GM19438 (cell line): ENCODE results near the gene KLHL22.
"Not testable (repeated sequence)": the region's sequence is repeated elsewhere in the genome, so short reads cannot be mapped to it uniquely, and the experiment has no call there.

Experiments used
- ATAC-seq: cut with Tn5 transposase; IDR thresholded peaks from one replicate; pipeline ENCODE4 v1.9.1; 2021; ENCODE audit warnings: low read depth; ENCODE audit not compliant: unreplicated experiment

Gene KLHL22, protein sequence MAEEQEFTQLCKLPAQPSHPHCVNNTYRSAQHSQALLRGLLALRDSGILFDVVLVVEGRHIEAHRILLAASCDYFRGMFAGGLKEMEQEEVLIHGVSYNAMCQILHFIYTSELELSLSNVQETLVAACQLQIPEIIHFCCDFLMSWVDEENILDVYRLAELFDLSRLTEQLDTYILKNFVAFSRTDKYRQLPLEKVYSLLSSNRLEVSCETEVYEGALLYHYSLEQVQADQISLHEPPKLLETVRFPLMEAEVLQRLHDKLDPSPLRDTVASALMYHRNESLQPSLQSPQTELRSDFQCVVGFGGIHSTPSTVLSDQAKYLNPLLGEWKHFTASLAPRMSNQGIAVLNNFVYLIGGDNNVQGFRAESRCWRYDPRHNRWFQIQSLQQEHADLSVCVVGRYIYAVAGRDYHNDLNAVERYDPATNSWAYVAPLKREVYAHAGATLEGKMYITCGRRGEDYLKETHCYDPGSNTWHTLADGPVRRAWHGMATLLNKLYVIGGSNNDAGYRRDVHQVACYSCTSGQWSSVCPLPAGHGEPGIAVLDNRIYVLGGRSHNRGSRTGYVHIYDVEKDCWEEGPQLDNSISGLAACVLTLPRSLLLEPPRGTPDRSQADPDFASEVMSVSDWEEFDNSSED

GRCh38 chr22:20494978-20495860, at the start of gene KLHL22:
Gene KLHL22, minus strand, starts transcription at chr22:20495795. Its CDS starts 6,584 bp downstream, at chr22:20489211.
- ATAC-seq = peak; percentile 39

DNA sequence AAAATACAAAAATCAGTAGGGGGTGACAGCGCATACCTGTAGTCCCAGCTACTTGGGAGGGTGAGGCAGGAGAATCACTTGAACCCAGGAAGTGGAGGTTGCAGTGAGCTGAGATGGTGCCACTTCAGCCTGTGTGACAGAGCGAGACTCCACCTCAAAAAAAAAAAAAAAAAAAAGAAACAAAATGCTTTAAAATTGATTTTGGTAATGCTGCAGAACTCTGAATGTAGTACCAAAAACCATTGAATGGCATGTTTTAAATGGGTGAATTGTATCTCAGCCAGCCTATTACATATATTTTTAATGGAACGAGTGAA, 49.7 kb upstream of the KLHL22 start:
- not testable (repeated sequence) for ATAC-seq

DNA sequence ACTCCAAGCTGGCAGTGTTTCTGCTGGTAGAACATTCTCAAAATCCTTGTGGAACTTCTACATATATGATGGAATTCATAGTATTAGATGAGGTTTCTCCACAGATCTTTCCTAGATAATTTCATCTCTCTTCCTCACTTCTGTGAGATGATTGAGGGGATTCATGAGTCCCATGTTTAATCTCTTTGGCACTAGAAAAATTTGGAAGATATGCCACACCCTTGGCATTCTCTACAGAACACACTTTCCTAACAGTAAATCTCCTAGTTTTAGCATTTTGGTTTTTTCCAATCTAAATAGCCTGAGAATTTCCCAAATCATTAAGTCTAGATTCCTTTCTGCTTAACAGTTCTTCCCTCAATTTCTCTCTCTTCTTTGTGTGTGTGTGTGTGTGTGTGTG, 47.1 kb upstream of the KLHL22 start:
- ATAC-seq = no peak

DNA sequence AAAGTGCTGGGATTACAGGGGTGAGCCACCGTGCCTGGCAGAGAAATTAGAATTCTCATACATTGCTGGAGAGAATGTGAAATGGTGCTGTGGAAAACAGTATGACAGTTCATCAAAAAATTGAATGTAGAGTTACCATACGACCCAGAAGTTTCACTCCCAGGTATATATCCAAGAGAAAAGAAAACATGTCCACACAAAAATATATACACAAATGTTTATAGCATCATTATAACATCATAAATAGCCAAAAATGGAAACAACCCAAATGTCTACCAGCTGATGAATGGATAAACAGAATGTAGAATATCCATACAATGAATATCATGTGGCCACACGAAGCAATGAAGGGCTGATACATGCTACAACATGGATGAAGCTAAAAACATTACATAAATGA, 46.5 kb upstream of the KLHL22 start:
- no peak for ATAC-seq

- not testable (repeated sequence) for ATAC-seq
Observed at GRCh38 chr22:20538875-20539274, 43.3 kb upstream of the KLHL22 start.

- ATAC-seq = no peak
Observed at GRCh38 chr22:20537983-20538382, 42.4 kb upstream of the KLHL22 start.

GRCh38 chr22:20537325-20537756, 41.7 kb upstream of the KLHL22 start:
- no peak for ATAC-seq

DNA sequence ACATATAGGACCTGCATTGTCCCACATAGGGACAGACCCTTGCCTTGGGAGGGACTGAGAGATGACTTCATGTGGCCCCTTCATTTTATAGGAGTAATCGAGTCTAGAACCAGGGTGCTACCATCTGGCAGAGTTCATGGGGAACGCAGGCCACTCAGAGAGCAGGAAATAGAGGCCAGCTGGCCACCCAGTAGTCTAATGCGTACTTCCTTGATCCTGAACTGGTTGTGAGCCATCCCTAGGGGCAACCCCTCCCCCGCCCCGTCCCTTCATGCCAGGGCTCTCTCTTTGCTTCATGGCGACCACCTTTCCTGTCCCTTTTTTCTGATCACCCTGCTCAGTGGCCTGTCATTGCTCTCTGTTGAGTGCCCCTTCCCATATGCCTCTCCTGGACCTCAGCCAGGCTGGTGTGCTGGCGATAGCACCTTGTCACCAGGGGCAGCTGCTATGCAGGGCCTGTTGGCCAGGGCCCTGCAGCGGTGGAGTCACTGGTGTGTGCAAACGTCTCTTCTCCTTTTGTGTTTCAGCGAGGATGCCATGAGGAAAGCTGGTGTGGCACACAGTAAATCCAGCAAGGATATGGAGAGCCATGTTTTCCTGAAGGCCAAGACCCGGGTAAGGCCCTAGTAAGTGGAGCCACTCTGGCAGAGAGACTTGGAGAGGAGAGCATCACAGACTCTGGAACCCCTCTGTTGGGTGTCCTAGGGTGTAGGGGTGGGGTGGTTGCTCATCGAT, 41.2 kb upstream of the KLHL22 start:
- ATAC-seq = no peak

- ATAC-seq = no peak
Observed at GRCh38 chr22:20533879-20534265, 38.3 kb upstream of the KLHL22 start.

DNA sequence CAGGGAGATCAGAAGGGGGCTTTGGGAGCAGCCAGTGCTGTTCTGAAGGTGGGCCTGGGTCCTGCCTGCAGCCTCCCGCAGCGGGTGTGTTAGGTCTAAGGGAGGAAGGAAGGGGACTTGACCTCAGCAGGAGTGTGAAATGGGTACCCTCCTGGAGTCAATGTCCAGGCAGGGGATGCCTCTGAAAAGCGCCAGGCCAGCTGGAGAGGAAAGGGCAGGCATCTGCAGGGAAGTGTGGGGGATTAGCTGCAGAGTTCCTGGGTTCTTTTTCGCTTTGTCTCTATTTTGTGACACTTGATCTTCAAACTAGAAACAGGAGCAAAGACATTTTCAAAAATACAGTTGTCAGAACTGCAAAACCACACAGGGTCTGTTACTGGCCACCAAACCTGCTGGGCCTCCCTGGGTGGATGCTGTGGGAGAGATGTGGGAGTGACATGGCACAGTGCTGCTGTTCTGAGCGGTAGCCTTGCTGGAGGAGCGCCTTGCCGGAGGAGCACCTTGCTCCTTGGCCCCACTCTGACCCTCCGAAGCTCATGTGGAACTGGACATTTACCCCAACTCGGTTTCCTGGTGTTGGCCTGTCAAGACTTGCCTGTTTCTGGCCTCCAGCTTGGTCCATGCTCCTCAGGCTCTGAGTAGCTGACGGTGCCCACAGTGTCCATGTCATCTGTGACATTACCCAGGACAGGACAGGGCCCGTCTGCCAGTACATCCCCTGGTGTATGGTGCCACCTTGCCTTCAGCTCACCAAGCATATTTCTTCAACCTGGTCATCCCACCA, 37.7 kb upstream of the KLHL22 start:
- no peak for ATAC-seq

DNA sequence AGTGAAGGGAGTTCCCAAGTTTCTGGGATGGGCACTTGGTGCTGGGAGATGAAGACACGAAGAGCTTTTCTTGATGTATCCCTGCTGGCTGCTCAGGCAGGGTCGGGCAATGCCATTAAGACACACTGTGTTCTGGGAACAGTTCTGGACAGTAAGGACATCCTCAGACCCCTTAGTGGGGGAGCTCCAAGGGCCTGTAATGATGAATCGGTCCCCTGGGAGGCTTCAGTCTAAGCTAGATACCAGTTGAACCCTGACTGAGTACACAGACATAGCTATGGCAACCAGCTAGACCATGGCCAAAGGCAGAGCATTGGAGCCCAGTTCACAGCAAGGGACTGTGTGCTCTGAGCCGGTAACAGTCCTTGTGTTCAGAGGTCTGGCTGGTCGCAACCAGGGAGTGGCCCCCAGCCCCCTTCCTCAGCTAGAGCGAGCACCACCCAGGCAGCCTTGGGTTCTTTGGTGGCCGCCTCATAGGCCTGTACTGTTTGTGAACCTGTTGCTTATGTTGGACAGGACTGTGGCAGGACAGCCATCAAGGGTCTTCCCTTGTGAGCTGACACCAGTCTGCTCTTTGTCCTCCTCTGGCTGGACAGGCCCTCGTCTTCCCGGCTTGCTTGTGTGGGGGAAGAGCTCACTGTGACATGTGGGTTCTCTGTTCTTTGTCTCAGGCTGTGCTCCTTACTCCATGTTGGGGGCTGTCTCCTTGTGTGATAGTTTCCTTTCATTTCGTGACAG, 36.8 kb upstream of the KLHL22 start:
- no peak for ATAC-seq

DNA sequence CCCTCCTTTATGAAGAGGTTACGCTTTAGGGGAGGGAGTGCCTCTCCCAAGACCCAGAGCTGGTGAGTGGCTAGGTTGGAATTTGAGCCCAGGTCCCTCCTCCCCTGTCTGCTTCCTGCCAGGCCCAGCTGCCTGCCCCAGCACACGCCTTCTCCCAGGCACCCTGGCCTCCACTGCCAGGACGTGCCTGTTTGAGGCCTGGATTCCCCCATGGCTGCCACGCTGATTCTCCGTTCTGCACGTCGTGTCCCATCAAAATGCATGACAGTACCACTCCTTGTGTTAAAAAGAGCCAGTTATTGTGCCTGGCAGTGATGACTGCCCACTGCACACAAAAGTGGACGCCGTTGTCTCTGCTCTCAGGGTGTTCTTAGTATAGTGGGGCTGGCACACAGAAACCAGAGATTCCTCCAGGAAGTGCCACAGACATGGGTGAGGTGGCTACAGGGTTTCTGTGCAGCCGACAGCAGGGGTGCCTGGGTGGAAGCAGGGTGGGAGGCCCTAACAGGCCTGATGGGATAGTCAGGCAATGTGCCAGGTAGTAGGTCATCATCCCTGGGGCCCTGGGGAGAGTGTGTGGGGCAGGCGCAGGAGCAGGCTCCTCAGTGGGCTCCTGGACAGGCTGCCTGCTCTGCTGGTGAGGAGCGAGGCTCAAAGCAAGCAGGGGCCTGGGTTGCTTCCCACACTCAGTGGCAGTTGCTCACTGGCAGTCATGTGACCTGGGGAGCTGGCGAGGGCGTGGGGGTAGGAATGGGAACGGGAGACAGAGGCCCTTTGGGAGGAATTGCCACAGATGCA, 36.0 kb upstream of the KLHL22 start:
- no peak for ATAC-seq

DNA sequence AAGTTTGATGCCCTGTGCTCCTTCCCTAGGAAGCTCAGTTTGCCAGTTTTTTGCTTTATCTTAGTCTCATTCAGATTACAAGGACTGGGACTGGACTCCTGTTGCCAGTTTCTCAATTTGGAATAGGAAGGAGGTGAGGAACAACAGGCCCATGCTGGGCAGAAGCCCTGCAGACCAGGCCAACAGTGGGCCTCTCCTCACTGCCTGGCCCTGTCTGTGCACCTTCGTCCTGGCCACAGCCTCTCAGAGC, 35.5 kb upstream of the KLHL22 start:
- no peak for ATAC-seq

GRCh38 chr22:20530368-20531153, 35.0 kb upstream of the KLHL22 start:
- no peak for ATAC-seq

DNA sequence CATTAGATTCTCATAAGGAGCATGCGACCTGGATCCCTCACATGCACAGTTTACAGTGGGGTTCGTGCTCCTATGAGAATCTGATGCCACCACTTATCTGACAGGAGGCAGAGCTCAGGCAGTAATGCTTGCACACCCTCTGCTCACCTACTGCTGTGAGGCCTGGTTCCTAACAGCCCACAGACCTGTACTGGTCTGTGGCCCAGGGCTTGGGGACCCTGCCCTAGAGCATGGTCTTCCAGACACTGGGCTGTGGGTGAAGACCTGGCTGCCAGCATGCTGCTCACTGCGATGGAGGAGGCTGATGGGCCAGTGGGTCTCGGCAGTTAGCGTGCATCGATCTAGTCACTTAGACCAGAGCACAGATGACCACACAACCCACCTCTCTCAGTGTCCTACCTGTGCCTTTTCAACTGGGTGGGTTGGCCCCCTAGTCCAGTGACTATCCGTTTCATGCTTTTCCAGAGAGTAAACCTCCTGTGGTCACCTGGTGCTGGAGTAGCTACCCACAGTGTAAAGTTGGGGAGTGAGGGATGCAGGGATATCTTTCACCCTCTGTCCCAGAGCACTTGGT, 32.9 kb upstream of the KLHL22 start:
- ATAC-seq = no peak

GRCh38 chr22:20526628-20527355, 31.2 kb upstream of the KLHL22 start:
- no peak for ATAC-seq

- no peak for ATAC-seq
Observed at GRCh38 chr22:20526305-20526627, 30.7 kb upstream of the KLHL22 start.
